GM12878 (cell line): Measurements from ENCODE around the gene PTPN12. TPM values are rescaled to one million over a fixed set of nuclear protein-coding genes. Genes with fewer than 3 reads are reported as not detected.

Experiments
- ATAC-seq: fragments of 200-7000 bp; cut with Tn5 transposase; 3 replicates; pipeline ENCODE4 v1.9.1; 2020; ENCODE audit warnings: mild to moderate bottlenecking, moderate library complexity
- BruUV-seq: library from RNA; stranded (reverse); fragments of 400-500 nt; replicated peaks from 2 replicates; lab custom pipeline; 2021; lab: Mats Ljungman, UMichigan
- CTCF ChIA-PET: fragments of 300-600 bp; sonication (Branson Sonifier 250); formaldehyde crosslinking; extraction: SDS; loops from one replicate; lab custom pipeline; 2021; ENCODE audit warnings: inconsistent platforms; lab: Yijun Ruan, JAX
- POLR2A ChIA-PET: fragments of 350-600 bp; formaldehyde crosslinking; extraction: SDS; loops from one replicate; lab custom pipeline; 2021; ENCODE audit warnings: inconsistent platforms; lab: Charles Lee
- RAD21 ChIA-PET: fragments of 300-600 bp; sonication (Branson Sonifier 250); formaldehyde crosslinking; loops from one replicate; lab custom pipeline; 2023; ENCODE audit warnings: antibody characterized with exemption; ENCODE audit not compliant: unreplicated experiment; lab: Charles Lee
- SMC1A ChIA-PET: fragments of 300-600 bp; sonication (Branson Sonifier 250); formaldehyde crosslinking; loops from one replicate; lab custom pipeline; 2023; ENCODE audit not compliant: unreplicated experiment, uncharacterized antibody; lab: Charles Lee
- DNase-seq: peaks from one replicate; pipeline ENCODE4 v3.0.0-alpha.2; 2011; ENCODE audit warnings: low read depth, low spot score
- FAIRE-seq: peaks from 3 replicates; lab custom pipeline; 2011; peaks lifted over from hg19 to GRCh38; lab: Jason Lieb, UNC
- H2AFZ ChIP-seq: 2 replicates; pipeline ENCODE4 v1.6.0; 2011; ENCODE audit warnings: low read depth, low read length, control low read depth; ENCODE audit not compliant: control insufficient read depth
- H3K27ac ChIP-seq: 2 replicates; pipeline ENCODE4 v1.5.1; 2011; ENCODE audit warnings: control low read depth; ENCODE audit not compliant: control insufficient read depth, insufficient read depth
- H3K27me3 ChIP-seq, 2 experiments: replicated peaks in 1 of 2; 2 replicates each; pipeline versions ENCODE4 v1.6.0 to v1.6.1; 2011; ENCODE audit warnings: low read length in 1 of 2; ENCODE audit not compliant: control insufficient read depth in 2 of 2, insufficient read depth in 2 of 2
- H3K36me3 ChIP-seq, 2 experiments: 2 replicates each; pipeline ENCODE4 v1.5.1; 2011; ENCODE audit warnings: low read length in 1 of 2; ENCODE audit not compliant: control insufficient read depth in 2 of 2, insufficient read depth in 2 of 2
- H3K4me1 ChIP-seq: 2 replicates; pipeline ENCODE4 v1.6.1; 2011; ENCODE audit warnings: mild to moderate bottlenecking, low read length, moderate library complexity, mixed read lengths; ENCODE audit not compliant: control insufficient read depth, insufficient read depth
- H3K4me2 ChIP-seq: 2 replicates; pipeline ENCODE4 v1.6.0; 2011; ENCODE audit warnings: control low read depth; ENCODE audit not compliant: control insufficient read depth, insufficient read depth
- H3K4me3 ChIP-seq: fragments of 200-600 bp; sonication (generic); 2 replicates; pipeline ENCODE4 v1.5.1; 2016
- H3K79me2 ChIP-seq: 2 replicates; pipeline ENCODE4 v1.6.0; 2011; ENCODE audit warnings: low read length; ENCODE audit not compliant: control insufficient read depth, insufficient read depth
- H3K9ac ChIP-seq: 2 replicates; pipeline ENCODE4 v1.8.0; 2011; ENCODE audit warnings: low read length, control low read depth, mixed read lengths; ENCODE audit not compliant: control insufficient read depth, insufficient read depth
- H3K9me3 ChIP-seq: replicated peaks from 3 replicates; pipeline ENCODE4 v1.5.1; 2011; ENCODE audit warnings: mild to moderate bottlenecking, low read length; ENCODE audit not compliant: control insufficient read depth, insufficient read depth
- H4K20me1 ChIP-seq: 2 replicates; pipeline ENCODE4 v1.6.0; 2011; ENCODE audit not compliant: control insufficient read depth, insufficient read depth
- CEBPB ChIP-seq, 2 experiments: fragments of 150-350 bp in 1 of 2; IDR thresholded peaks; 2 replicates each; pipeline ENCODE4 v1.6.1; 2012 to 2014; ENCODE audit warnings: low read depth in 2 of 2, low read length in 2 of 2, borderline replicate concordance in 1 of 2, inconsistent platforms in 1 of 2
- CTCF ChIP-seq, 3 experiments: IDR thresholded peaks in 2 of 3; conservative IDR thresholded peaks in 1 of 3; 2 replicates each; pipeline ENCODE4 v1.5.1; 2011; ENCODE audit warnings: low read depth in 3 of 3, low read length in 3 of 3, mild to moderate bottlenecking in 3 of 3, control low read depth in 2 of 3, moderate library complexity in 2 of 3, inconsistent platforms in 1 of 3, mixed read lengths in 1 of 3; ENCODE audit not compliant: control insufficient read depth in 2 of 3, insufficient read depth in 1 of 3; ENCODE audit errors: extremely low read depth in 1 of 3
- ETV6 ChIP-seq, 2 experiments: fragments of 450-650 bp in 1 of 2; IDR thresholded peaks in 1 of 2; conservative IDR thresholded peaks in 1 of 2; 2 replicates each; pipeline ENCODE4 v1.6.1; 2014; ENCODE audit warnings: antibody characterized with exemption in 1 of 2, borderline replicate concordance in 1 of 2, low read depth in 1 of 2, mild to moderate bottlenecking in 1 of 2, moderate library complexity in 1 of 2
- FOS ChIP-seq: IDR thresholded peaks from 3 replicates; pipeline ENCODE4 v1.6.1; 2011; ENCODE audit warnings: borderline replicate concordance; ENCODE audit not compliant: insufficient read length; ENCODE audit errors: extremely low read depth
- IKZF2 ChIP-seq, 2 experiments: fragments of 450-650 bp; IDR thresholded peaks; 2 replicates each; pipeline ENCODE4 v1.6.1; 2017; ENCODE audit warnings: mild to moderate bottlenecking in 2 of 2, moderate library complexity in 2 of 2
- IRF4 ChIP-seq: IDR thresholded peaks from 2 replicates; pipeline ENCODE4 v1.6.1; 2011; ENCODE audit warnings: low read depth, low read length
- NBN ChIP-seq: fragments of 450-650 bp; IDR thresholded peaks from 2 replicates; pipeline ENCODE4 v1.6.1; 2016
- RAD21 ChIP-seq: IDR thresholded peaks from 2 replicates; pipeline ENCODE4 v1.6.1; 2011; ENCODE audit warnings: mild to moderate bottlenecking, low read depth, low read length, moderate library complexity; ENCODE audit not compliant: insufficient read depth
- RBBP5 ChIP-seq: fragments of 200-600 bp; sonication (generic); conservative IDR thresholded peaks from 2 replicates; pipeline ENCODE4 v1.6.1; 2016
- SREBF1 ChIP-seq: IDR thresholded peaks from 2 replicates; pipeline ENCODE4 v1.6.1; 2012; ENCODE audit warnings: mild to moderate bottlenecking, low read length
- ZNF217 ChIP-seq: fragments of 450-650 bp; IDR thresholded peaks from 2 replicates; pipeline ENCODE4 v1.6.1; 2017; ENCODE audit warnings: antibody characterized with exemption, mild to moderate bottlenecking
- WGBS: methylation state at CpG from one replicate; pipeline ENCODE4 v1.1.6; 2016; ENCODE audit warnings: low lambda C conversion rate; ENCODE audit not compliant: insufficient replicate concordance, insufficient coverage; ENCODE audit errors: missing lambda C conversion rate; 5-methylcytosine and 5-hydroxymethylcytosine counted together
- in situ Hi-C: fragments of 300-500 bp; cut with MboI; formaldehyde crosslinking; loops from 9 replicates; pipeline ENCODE4 v1.14.3; 2018; ENCODE audit warnings: mixed read lengths
- intact Hi-C: fragments of 100-400 bp; cut with micrococcal nuclease; formaldehyde crosslinking; loops from one replicate; pipeline ENCODE4 v1.14.2; 2022; ENCODE audit not compliant: unreplicated experiment
- polyA plus RNA-seq, 11 experiments: library from polyadenylated mRNA; depleted of rRNA in 4 of 11; unstranded in 6 of 11; stranded (reverse) in 5 of 11; fragments of >200 nt; fragmentation: Nextera tagmentation in 4 of 11; fragmentation: Illumina TruSeq in 1 of 11; extraction: Ambion mirVana in 4 of 11; extraction: Trizol in 1 of 11; gene quantifications; 1 replicate in 1 of 11; 2 replicates in 10 of 11; pipeline versions ENCODE4 v1.2.1 to v1.2.3, GENCODE V29; 2011 to 2016; ENCODE audit warnings: inconsistent platforms in 2 of 11, missing spikeins in 2 of 11, low read depth in 1 of 11
- total RNA-seq, 4 experiments: library from RNA; depleted of rRNA in 3 of 4; stranded (reverse); fragments of >200 nt in 3 of 4; fragmentation: Illumina TruSeq in 1 of 4; extraction: Trizol in 1 of 4; gene quantifications; 2 replicates each; pipeline versions ENCODE4 v1.2.1 to v1.2.3, GENCODE V29; 2013 to 2021

Gene PTPN12
- total and polyA plus RNA-seq, 10 of the 15 experiments (the other 5 are each of a cell fraction or from before 2014, with no cell fraction given), result 6.6 to 52.9 (median 17.4) TPM

GRCh38 chr7:77657427-77658224, 120.5 kb downstream of the PTPN12 start (continued):
- no peak for TF ChIP-seq SREBF1
- TF ChIP-seq ZNF217, result no peak
- no peak for TF ChIP-seq IRF4
- TF ChIP-seq RBBP5, result no peak
- TF ChIP-seq CTCF (IDR thresholded peaks at IDR 0.05 in 2 of 3, conservative IDR thresholded peaks at IDR 0.05 in 1 of 3; ENCODE audit: control insufficient read depth in 2 of 3, extremely low read depth in 1 of 3, insufficient read depth in 1 of 3, low read depth in 3 of 3, low read length in 3 of 3), result peak; percentile 50 to 67 (median 54)
- peak; percentile 94 for TF ChIP-seq RAD21
- no peak for TF ChIP-seq ETV6 (conservative IDR thresholded peaks at IDR 0.05 in 1 of 2, IDR thresholded peaks at IDR 0.05 in 1 of 2; ENCODE audit: borderline replicate concordance in 1 of 2, low read depth in 1 of 2)
- TF ChIP-seq FOS, result no peak
- no peak for TF ChIP-seq IKZF2 (IDR thresholded peaks at IDR 0.05)
- TF ChIP-seq, all 136 proteins: peak for 4

GRCh38 chr7:77658928-77659327, 121.8 kb downstream of the PTPN12 start:
- no peaks in the 10 kb centered on the region for H4K20me1 ChIP-seq
- no peak overlapping the region for H3K9ac ChIP-seq
- H3K27ac ChIP-seq, result no peak overlapping the region
- ATAC-seq, result no peak
- in situ Hi-C loops, result loop anchor here (5.0 to 10.0 kb wide), 2 partner anchors 93 to 276 kb away; no protein-coding TSS in a partner anchor
- no peak overlapping the region for H3K4me2 ChIP-seq
- RAD21 ChIA-PET, result interaction anchor here (1.1 to 4.2 kb wide), 13 partner anchors 9 to 382 kb away, joined by 3 to 32 read pairs (median 6); partner anchors contain the start of genes PHTF2 and TMEM60
- SMC1A ChIA-PET, result interaction anchor here (0.7 to 6.6 kb wide), 18 partner anchors 9 to 362 kb away, joined by 3 to 75 read pairs (median 6); no protein-coding TSS in a partner anchor
- no peak for TF ChIP-seq CEBPB (IDR thresholded peaks at IDR 0.05; ENCODE audit: borderline replicate concordance in 1 of 2, low read depth in 2 of 2, low read length in 2 of 2)
- TF ChIP-seq NBN, result no peak
- TF ChIP-seq, all 136 proteins: peak for 0
- Histone ChIP-seq H3K36me3 (no peaks in the 10 kb centered on the region; a peak in 1 of 4 replicates), H3K4me1 (no peaks in the 10 kb centered on the region), H3K4me3 (no peak overlapping the region), H3K27me3 (no peaks in the 10 kb centered on the region), H3K9me3 (no peaks in the 10 kb centered on the region), H3K79me2 (no peaks in the 10 kb centered on the region), H2AFZ (no peak overlapping the region)
- no TSS peak for BruUV-seq
- ChIA-PET POLR2A (no interaction called here), CTCF (interaction anchor here (0.6 to 14.1 kb wide), 27 partner anchors 7 to 384 kb away, joined by 3 to 225 read pairs (median 7); partner anchors contain the start of gene RSBN1L)
- no peak for DNase-seq
- no peak for FAIRE-seq
- 91% methylated on average over 5 of the region's 5 CpGs for WGBS
- intact Hi-C loops, result loop anchor here (5.0 kb wide), 2 partner anchors 278 to 383 kb away; no protein-coding TSS in a partner anchor
